ENCODE results near the gene GPSM1. TPM values are rescaled to one million over a fixed set of nuclear protein-coding genes. Genes with fewer than 3 reads are reported as not detected.

Gene GPSM1
- total and polyA plus RNA-seq, 4 donors: 6.9 to 53.7 (median 25.8) TPM

DNA sequence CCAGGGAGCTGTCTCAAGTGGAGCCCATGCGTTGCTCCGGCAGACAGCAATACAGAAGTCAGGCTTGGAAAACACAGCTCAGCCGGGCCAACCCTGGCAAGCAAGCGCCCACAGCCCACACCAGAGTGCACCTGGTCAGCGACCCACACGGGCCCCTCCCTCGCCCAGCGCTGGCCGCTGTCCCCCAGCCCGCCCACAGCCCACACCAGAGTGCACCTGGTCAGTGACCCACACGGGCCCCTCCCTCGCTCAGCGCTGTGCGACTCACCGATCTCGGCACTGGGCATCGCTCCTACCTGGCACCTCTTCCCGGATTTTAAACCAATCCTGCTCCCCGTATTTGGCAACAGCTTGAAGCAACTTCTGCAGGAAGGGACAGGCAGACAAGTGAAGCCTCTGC is 59.9 kb downstream of the GPSM1 start:
- no peak for DNase-seq
- Histone ChIP-seq H3K27me3 (ENCODE audit: control insufficient read depth in 1 of 2, insufficient read depth in 2 of 2, low read length in 1 of 2) (no peaks in the 10 kb centered on the region), H3K36me3 (ENCODE audit: control insufficient read depth in 1 of 2, insufficient read depth in 2 of 2, low read length in 1 of 2) (peaks cover 0 to 3% of the 10 kb centered on the region in 2 donors), H3K27ac (ENCODE audit: low read depth in 1 of 2, low read length in 2 of 2) (no peak overlapping the region), H3K4me3 (ENCODE audit: low read length in 2 of 2) (no peak overlapping the region), H3K9me3 (ENCODE audit: control insufficient read depth, low read length) (no peaks in the 10 kb centered on the region), H3K4me1 (ENCODE audit: control insufficient read depth in 1 of 2, insufficient read depth in 2 of 2, low read length in 2 of 2) (no peaks in the 10 kb centered on the region)
- WGBS, 2 donors: 97% methylated on average over 19 of the region's 19 CpGs
- intact Hi-C loops (cut with DNase I): no loop called here
- no peak for ATAC-seq (ENCODE audit: low FRiP score)

DNA sequence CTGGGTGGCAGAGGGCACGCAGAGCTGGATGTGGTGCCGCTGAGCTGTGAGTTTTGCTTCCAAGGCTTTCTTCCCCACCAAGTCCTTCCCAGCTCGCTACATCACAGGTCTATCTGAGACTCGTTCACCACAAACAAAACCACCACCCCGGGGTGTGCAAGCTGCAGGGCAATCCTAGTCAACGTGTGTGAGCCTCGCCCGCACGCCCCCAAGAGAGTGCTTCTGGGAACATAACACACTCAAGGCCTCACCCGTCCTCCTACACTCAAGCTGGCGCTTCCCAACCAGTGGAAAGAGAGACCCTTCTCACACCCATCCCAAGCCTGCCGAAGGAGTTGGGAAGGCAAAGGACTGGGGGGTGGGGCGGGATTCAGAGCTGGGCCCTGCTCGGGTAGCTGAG is 62.1 kb downstream of the GPSM1 start:
- Histone ChIP-seq H3K9me3 (ENCODE audit: control insufficient read depth, low read length) (no peaks in the 10 kb centered on the region), H3K36me3 (ENCODE audit: control insufficient read depth in 1 of 2, insufficient read depth in 2 of 2, low read length in 1 of 2) (no peaks in the 10 kb centered on the region), H3K4me1 (ENCODE audit: control insufficient read depth in 1 of 2, insufficient read depth in 2 of 2, low read length in 2 of 2) (no peaks in the 10 kb centered on the region), H3K4me3 (ENCODE audit: low read length in 2 of 2) (no peak overlapping the region), H3K27me3 (ENCODE audit: control insufficient read depth in 1 of 2, insufficient read depth in 2 of 2, low read length in 1 of 2) (no peaks in the 10 kb centered on the region), H3K27ac (ENCODE audit: low read depth in 1 of 2, low read length in 2 of 2) (no peak overlapping the region)
- no peak for ATAC-seq (ENCODE audit: low FRiP score)
- intact Hi-C loops (cut with DNase I): no loop called here
- WGBS, 2 donors: 88% methylated on average over 14 of the region's 14 CpGs
- no peak for DNase-seq

DNA sequence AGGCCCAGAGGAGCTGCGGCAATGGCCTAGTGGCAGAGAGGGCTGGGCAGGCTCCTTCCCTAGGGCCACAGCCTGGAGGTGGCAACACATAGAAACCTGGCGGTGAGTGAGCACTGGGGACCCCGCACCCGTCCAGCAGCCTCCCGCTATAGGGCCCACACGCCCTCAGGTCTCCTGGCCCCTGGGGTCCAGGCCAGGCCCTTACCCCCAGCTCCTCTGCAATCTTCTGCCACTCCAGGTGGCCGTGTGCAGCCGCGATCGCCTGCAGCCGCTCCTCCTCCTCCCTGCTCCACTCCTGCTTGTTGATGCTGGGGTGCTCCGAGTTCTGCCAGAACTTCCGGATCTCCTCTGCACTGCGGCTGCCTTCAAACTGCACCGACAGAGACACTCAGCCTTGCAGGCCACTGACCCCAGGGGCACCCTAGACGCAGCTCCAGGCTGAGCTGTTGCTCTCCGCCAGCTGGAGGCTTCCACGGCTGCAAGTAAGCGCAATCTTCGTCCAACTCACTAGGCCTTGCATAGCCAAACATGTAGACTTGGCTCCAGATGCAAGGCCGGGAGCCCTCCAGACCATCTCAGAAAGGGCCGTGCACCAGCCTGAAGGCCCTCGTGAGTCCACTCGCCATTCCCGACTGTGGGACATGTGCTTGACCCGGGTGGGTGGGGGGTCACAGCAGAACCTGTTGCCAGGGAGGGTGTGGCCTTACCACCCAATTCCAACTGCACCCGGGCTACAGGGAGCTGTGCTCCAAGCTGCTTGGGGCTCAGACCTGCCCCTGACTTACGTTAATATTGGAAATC is 64.6 kb downstream of the GPSM1 start:
- no peaks in the 10 kb centered on the region for H3K27me3 ChIP-seq (ENCODE audit: control insufficient read depth in 1 of 2, insufficient read depth in 2 of 2, low read length in 1 of 2)
- DNase-seq: no peak
- no peaks in the 10 kb centered on the region for H3K9me3 ChIP-seq (ENCODE audit: control insufficient read depth, low read length)
- no peak overlapping the region for H3K4me3 ChIP-seq (ENCODE audit: low read length in 2 of 2)
- no peak overlapping the region for H3K27ac ChIP-seq (ENCODE audit: low read depth in 1 of 2, low read length in 2 of 2)
- H3K36me3 ChIP-seq (ENCODE audit: control insufficient read depth in 1 of 2, insufficient read depth in 2 of 2, low read length in 1 of 2): peaks cover 0 to 4% of the 10 kb centered on the region in 2 donors
- intact Hi-C loops (cut with DNase I): no loop called here
- WGBS, 2 donors: 90 to 92% methylated on average over 27 to 28 of the region's 28 CpGs
- peak; percentile 42 for ATAC-seq (ENCODE audit: low FRiP score)
- H3K4me1 ChIP-seq (ENCODE audit: control insufficient read depth in 1 of 2, insufficient read depth in 2 of 2, low read length in 2 of 2): no peaks in the 10 kb centered on the region

DNA sequence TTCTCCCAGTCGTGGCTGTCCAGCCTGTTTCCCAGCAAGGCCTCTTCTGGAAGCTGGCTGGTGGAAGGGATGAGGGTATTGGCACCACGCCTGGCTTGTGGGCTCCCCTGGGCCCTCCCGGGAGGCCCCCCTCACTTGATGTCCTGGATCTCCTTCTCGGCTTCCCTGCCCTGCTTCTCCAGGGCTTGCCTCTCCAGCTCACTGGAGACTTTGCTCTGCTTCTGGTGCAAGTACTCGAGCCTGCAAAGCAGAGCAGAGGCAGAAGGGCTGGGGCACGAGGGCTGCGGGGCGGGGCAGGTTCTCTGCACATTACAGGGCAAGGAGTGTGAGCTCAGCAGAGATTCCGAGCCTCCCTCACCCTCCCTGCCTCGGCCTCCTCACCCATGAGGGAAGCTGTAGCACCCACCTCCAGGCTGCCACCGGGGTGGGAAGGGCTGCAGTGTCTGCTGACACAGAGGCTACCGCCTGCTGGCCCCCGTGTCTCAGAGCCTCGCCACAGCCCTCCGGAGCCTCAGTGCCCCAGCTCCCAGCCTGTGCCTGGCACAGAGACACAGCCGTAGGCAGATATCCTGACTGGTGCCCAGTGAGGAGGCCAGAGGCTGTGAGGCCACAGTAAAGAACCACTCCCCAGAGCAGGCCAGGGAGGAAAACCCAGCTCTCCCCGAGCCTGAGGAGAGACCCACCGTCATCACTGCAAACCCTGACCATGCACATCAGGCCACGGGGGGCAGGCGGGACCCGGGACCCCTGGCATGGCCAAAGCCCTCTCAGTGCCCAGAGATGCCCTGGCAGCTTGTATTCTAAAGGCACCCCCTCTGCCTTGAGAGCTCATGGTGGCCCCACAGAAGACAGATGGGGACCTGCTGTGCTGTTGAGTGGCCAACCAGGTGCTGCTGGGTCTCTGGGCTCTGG is 65.5 kb downstream of the GPSM1 start:
- Histone ChIP-seq H3K27me3 (ENCODE audit: control insufficient read depth in 1 of 2, insufficient read depth in 2 of 2, low read length in 1 of 2) (no peaks in the 10 kb centered on the region), H3K36me3 (ENCODE audit: control insufficient read depth in 1 of 2, insufficient read depth in 2 of 2, low read length in 1 of 2) (peaks cover 0 to 4% of the 10 kb centered on the region in 2 donors), H3K9me3 (ENCODE audit: control insufficient read depth, low read length) (no peaks in the 10 kb centered on the region), H3K4me3 (ENCODE audit: low read length in 2 of 2) (no peak overlapping the region), H3K4me1 (ENCODE audit: control insufficient read depth in 1 of 2, insufficient read depth in 2 of 2, low read length in 2 of 2) (no peaks in the 10 kb centered on the region), H3K27ac (ENCODE audit: low read depth in 1 of 2, low read length in 2 of 2) (no peak overlapping the region)
- intact Hi-C loops (cut with DNase I): no loop called here
- no peak for DNase-seq
- 84 to 87% methylated on average over 21 of the region's 21 CpGs for whole genome bisulfite sequencing, 2 donors
- peak; percentile 30 for ATAC-seq (ENCODE audit: low FRiP score)

DNA sequence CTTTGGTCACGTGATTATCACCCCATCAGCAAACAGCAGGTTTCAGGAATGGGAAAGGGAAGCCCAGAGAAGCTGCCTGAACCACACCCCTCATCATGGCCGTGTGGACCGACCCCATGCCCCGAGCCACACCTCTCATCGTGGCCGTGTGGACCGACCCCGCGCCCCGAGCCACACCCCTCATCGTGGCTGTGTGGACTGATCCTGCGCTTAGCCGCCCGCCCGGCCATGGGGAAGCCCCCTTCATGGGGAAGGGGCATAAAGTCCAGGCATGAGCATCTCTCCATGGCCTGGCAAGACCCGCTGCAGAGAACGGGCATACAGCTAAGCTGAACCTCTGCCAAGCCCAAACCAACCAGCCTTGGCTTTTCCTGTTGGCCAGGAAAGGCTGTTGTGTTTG is 66.2 kb downstream of the GPSM1 start:
- no peaks in the 10 kb centered on the region for H3K9me3 ChIP-seq (ENCODE audit: control insufficient read depth, low read length)
- DNase-seq (no peak), ATAC-seq (ENCODE audit: low FRiP score) (no peak)
- intact Hi-C loops (cut with DNase I): no loop called here
- peaks cover 0 to 4% of the 10 kb centered on the region in 2 donors for H3K36me3 ChIP-seq (ENCODE audit: control insufficient read depth in 1 of 2, insufficient read depth in 2 of 2, low read length in 1 of 2)
- H3K27ac ChIP-seq (ENCODE audit: low read depth in 1 of 2, low read length in 2 of 2): no peak overlapping the region
- H3K4me1 ChIP-seq (ENCODE audit: control insufficient read depth in 1 of 2, insufficient read depth in 2 of 2, low read length in 2 of 2): no peaks in the 10 kb centered on the region
- no peak overlapping the region for H3K4me3 ChIP-seq (ENCODE audit: low read length in 2 of 2)
- 85 to 87% methylated on average over 17 of the region's 17 CpGs for WGBS, 2 donors
- no peaks in the 10 kb centered on the region for H3K27me3 ChIP-seq (ENCODE audit: control insufficient read depth in 1 of 2, insufficient read depth in 2 of 2, low read length in 1 of 2)

DNA sequence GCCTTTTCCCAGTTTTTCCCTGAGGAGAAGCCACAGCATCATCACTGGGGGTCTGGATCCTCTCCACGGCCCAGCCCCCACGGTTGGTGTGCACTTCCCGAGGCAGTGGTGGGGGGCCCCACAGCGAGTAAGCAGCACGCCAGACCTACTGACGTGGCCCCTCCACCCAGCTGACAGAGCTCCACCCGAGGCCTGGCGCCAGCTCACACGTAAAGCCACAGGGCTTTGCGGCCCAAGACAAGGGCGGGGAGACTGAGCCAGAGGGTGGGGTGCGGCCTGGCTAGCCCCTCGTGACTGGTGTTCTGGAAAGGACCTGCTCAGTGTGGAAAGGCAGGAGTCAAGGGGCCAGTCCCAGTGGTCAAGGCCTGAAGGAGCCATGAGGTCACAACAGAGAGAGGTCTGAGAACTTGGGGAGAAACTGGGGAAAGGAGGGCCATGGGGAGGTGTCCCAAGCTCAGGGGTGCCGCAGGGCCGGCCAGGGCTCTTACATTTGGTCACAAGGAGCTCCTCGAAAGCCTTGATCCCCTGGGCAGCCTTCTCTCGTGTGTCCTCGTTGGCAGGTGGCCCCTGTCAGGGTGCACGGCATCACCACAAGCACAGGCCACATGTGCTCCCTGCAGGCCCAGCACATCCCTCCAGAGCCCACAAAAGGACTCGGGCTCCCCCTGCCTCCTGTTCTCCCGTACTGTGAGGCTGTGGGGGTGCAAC is 67.1 kb downstream of the GPSM1 start:
- Histone ChIP-seq H3K4me1 (ENCODE audit: control insufficient read depth in 1 of 2, insufficient read depth in 2 of 2, low read length in 2 of 2) (no peaks in the 10 kb centered on the region), H3K27ac (ENCODE audit: low read depth in 1 of 2, low read length in 2 of 2) (no peak overlapping the region), H3K4me3 (ENCODE audit: low read length in 2 of 2) (no peak overlapping the region), H3K9me3 (ENCODE audit: control insufficient read depth, low read length) (no peaks in the 10 kb centered on the region), H3K36me3 (ENCODE audit: control insufficient read depth in 1 of 2, insufficient read depth in 2 of 2, low read length in 1 of 2) (peaks cover 0 to 4% of the 10 kb centered on the region in 2 donors), H3K27me3 (ENCODE audit: control insufficient read depth in 1 of 2, insufficient read depth in 2 of 2, low read length in 1 of 2) (no peaks in the 10 kb centered on the region)
- 94 to 95% methylated on average over 21 of the region's 21 CpGs for WGBS, 2 donors
- no peak for DNase-seq
- no peak for ATAC-seq (ENCODE audit: low FRiP score)
- intact Hi-C loops (cut with DNase I): no loop called here

DNA sequence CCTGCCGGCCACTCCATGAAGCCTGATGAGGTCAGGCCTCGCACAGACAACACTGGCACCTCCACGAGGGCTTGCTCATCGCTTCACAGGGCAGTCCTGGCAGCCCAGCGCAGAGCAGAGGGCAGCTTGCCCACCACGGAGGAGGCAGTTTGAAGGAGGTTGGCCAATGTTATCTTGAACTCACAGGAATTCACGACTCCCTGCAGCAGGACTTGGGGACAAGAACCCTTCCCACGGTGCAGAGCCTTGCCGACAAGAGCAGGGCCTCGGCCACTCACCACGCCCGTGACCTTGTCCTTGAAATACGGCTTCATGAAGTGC is 67.6 kb downstream of the GPSM1 start:
- Histone ChIP-seq H3K9me3 (ENCODE audit: control insufficient read depth, low read length) (no peaks in the 10 kb centered on the region), H3K27me3 (ENCODE audit: control insufficient read depth in 1 of 2, insufficient read depth in 2 of 2, low read length in 1 of 2) (no peaks in the 10 kb centered on the region), H3K27ac (ENCODE audit: low read depth in 1 of 2, low read length in 2 of 2) (no peak overlapping the region), H3K36me3 (ENCODE audit: control insufficient read depth in 1 of 2, insufficient read depth in 2 of 2, low read length in 1 of 2) (peaks cover 0 to 4% of the 10 kb centered on the region in 2 donors), H3K4me3 (ENCODE audit: low read length in 2 of 2) (no peak overlapping the region), H3K4me1 (ENCODE audit: control insufficient read depth in 1 of 2, insufficient read depth in 2 of 2, low read length in 2 of 2) (no peaks in the 10 kb centered on the region)
- ATAC-seq (ENCODE audit: low FRiP score) (no peak), DNase-seq (no peak)
- 90 to 94% methylated on average over 13 of the region's 13 CpGs for WGBS, 2 donors
- intact Hi-C loops (cut with DNase I): no loop called here

DNA sequence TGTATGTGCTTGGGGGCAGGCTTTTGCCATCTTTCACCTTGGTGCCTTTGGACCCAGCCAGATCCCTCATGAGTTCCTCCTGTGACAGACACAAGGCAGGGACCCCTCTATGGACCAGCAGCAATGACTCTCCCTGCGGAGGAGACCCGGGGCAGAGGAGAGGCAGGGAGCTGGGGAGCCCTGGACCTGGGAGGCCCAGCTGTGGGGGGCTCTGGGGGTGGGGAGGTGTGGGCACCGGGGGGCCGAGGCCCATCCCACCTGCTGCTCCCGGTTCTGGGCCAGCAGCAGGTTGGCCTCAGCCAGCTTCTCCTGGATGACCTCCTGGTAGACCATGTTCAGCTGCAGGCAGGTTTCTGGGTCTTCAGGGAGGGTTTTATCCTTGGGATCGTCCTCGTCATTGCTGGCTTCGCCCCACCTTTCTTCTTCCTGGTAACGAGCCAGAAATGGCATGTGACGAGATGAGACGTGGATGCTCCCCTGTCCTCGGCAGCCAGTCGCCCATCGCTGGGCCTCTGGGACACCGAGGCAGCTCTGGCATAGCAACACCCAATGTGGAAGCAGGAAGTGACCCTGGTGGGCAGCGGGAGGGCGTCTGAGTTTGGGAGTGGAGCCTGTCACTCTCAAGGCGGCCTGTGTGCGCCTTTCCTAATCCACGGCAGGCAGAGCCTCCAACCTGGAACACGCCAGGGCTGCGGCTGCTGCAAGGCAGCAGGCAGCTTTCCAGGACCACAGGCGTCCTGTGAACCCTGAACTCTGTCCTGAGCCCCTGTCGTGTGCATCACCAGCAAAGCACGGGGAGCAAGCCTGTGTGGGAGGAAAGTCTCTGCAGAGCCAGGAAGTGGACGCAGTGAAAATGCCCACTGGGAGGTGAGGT is 68.2 kb downstream of the GPSM1 start:
- 87 to 88% methylated on average over 26 of the region's 26 CpGs for WGBS, 2 donors
- Histone ChIP-seq H3K4me3 (ENCODE audit: low read length in 2 of 2) (no peak overlapping the region), H3K27ac (ENCODE audit: low read depth in 1 of 2, low read length in 2 of 2) (no peak overlapping the region), H3K9me3 (ENCODE audit: control insufficient read depth, low read length) (no peaks in the 10 kb centered on the region), H3K36me3 (ENCODE audit: control insufficient read depth in 1 of 2, insufficient read depth in 2 of 2, low read length in 1 of 2) (peaks cover 0 to 4% of the 10 kb centered on the region in 2 donors), H3K27me3 (ENCODE audit: control insufficient read depth in 1 of 2, insufficient read depth in 2 of 2, low read length in 1 of 2) (no peaks in the 10 kb centered on the region), H3K4me1 (ENCODE audit: control insufficient read depth in 1 of 2, insufficient read depth in 2 of 2, low read length in 2 of 2) (no peaks in the 10 kb centered on the region)
- ATAC-seq (ENCODE audit: low FRiP score): no peak
- no peak for DNase-seq
- intact Hi-C loops (cut with DNase I): no loop called here
